ENCODE data around the gene RGS12. TPM values are rescaled to one million over a fixed set of nuclear protein-coding genes. Genes with fewer than 3 reads are reported as not detected.

The RGS12 gene
- total RNA-seq, 1 donor from 2014 or later: 33.8 TPM

GRCh38 chr4:3269991-3270611 is 22.7 kb upstream of the RGS12 start:
- TF ChIP-seq, protein P1, sequence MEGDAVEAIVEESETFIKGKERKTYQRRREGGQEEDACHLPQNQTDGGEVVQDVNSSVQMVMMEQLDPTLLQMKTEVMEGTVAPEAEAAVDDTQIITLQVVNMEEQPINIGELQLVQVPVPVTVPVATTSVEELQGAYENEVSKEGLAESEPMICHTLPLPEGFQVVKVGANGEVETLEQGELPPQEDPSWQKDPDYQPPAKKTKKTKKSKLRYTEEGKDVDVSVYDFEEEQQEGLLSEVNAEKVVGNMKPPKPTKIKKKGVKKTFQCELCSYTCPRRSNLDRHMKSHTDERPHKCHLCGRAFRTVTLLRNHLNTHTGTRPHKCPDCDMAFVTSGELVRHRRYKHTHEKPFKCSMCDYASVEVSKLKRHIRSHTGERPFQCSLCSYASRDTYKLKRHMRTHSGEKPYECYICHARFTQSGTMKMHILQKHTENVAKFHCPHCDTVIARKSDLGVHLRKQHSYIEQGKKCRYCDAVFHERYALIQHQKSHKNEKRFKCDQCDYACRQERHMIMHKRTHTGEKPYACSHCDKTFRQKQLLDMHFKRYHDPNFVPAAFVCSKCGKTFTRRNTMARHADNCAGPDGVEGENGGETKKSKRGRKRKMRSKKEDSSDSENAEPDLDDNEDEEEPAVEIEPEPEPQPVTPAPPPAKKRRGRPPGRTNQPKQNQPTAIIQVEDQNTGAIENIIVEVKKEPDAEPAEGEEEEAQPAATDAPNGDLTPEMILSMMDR (conservative IDR thresholded peaks at IDR 0.05; ENCODE audit: low read depth, low read length): no peak
- DNase-seq (ENCODE audit: low read depth): no peak
- no peak overlapping the region for H3K4me3 ChIP-seq (ENCODE audit: low read depth, low read length)

- no peak for DNase-seq (ENCODE audit: low read depth)
- TF ChIP-seq, protein P1 (conservative IDR thresholded peaks at IDR 0.05; ENCODE audit: low read depth, low read length): no peak
- H3K4me3 ChIP-seq (ENCODE audit: low read depth, low read length): no peak overlapping the region
Measured at GRCh38 chr4:3271131-3271530, 21.7 kb upstream of the RGS12 start.

- DNase-seq (ENCODE audit: low read depth): no peak
- H3K4me3 ChIP-seq (ENCODE audit: low read depth, low read length): no peak overlapping the region
- TF ChIP-seq, protein P1 (conservative IDR thresholded peaks at IDR 0.05; ENCODE audit: low read depth, low read length): no peak
Measured at GRCh38 chr4:3276986-3277385, 15.8 kb upstream of the RGS12 start.

DNA sequence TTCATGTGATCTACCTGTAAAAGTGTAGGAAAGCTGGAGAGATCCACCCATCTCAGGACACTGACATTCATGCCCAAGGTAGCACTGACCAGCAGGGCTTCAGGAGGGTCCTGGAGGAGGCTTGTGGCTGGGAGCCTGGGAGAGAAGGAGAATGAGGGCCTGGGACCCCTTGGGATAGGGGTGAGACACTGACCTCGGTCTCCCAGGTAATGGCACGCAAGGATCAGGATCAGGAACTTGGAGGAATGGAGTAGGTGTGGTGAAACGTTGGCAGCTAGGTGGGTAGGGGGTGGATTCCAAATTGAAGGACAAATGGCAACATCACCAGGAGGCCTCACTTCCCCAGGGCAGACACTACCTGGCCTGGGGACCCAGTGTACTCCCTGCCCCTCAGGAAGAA is 12.4 kb upstream of the RGS12 start:
- no peak for DNase-seq (ENCODE audit: low read depth)
- TF ChIP-seq, protein P1 (conservative IDR thresholded peaks at IDR 0.05; ENCODE audit: low read depth, low read length): no peak
- H3K4me3 ChIP-seq (ENCODE audit: low read depth, low read length): no peak overlapping the region

DNA sequence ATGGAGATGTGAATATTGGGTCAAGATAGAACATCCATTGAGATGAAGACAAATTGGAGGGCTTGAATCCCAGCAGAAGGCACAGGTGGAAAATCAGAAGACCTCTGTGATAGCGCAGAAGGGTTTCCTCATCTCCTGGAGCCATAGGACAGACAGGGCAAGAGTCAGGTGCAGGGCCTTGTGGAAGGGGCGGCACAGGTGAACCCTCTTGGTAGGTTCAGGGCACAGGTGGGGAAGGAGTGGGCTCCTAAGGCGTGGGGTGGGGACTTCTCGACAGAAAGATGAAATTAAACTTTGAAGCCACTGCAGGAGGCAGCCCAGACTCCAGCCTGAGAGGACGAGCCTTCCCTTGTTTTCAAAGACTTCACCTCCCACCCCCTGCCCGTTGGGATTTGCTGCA is 9.3 kb upstream of the RGS12 start:
- TF ChIP-seq, protein P1 (conservative IDR thresholded peaks at IDR 0.05; ENCODE audit: low read depth, low read length): no peak
- DNase-seq (ENCODE audit: low read depth): no peak
- no peak overlapping the region for H3K4me3 ChIP-seq (ENCODE audit: low read depth, low read length)

DNA sequence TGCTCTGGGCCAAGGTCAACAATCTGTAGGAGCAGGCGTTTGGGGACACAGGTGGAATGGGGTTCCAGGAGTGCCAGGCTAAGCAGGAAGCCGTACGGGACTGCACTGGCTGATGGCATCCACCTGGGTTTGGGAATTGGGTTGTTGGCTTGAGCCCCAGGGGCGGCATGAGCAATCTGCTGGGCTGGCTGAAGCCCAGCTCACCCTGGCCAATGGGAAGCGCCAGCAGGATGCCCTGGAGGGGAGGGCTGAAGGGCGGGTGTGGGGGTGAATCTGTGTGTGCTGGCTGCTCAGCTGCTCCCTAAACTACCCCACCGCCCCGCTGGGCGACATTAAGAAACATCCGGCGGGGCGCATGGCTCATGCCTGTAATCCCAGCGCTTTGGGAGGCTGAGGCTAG is 8.9 kb upstream of the RGS12 start:
- H3K4me3 ChIP-seq (ENCODE audit: low read depth, low read length): no peak overlapping the region
- no peak for DNase-seq (ENCODE audit: low read depth)
- TF ChIP-seq, protein P1 (conservative IDR thresholded peaks at IDR 0.05; ENCODE audit: low read depth, low read length): no peak
